Measurements from ENCODE around the gene CEP112. TPM values are rescaled to one million over a fixed set of nuclear protein-coding genes. Genes with fewer than 3 reads are reported as not detected.

The CEP112 gene
- total RNA-seq, 1 donor from 2014 or later: 13.9 TPM

DNA sequence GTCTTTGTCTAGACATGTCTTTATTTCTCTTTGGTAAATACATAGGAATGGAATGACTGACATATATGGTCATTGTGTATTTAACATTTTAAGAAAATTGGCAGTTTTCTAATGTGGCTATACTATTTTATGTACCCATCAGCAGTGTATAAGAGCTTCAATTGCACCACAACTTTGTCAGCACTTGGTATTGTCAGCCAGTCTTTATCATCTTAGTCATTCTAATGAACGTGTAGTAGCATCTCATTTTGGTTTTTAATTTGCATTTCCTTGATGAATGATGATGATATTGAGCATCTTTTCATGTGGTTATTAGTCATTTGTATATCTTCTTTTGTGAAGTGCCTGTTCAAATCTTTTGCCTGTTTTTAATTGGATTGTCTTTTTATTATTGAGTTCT is 239.3 kb downstream of the CEP112 start:
- H3K9ac ChIP-seq (ENCODE audit: low read length): no peak overlapping the region
- H3K9me3 ChIP-seq (ENCODE audit: insufficient read depth, low read depth, low read length): no peaks in the 10 kb centered on the region
- TF ChIP-seq, protein P1, sequence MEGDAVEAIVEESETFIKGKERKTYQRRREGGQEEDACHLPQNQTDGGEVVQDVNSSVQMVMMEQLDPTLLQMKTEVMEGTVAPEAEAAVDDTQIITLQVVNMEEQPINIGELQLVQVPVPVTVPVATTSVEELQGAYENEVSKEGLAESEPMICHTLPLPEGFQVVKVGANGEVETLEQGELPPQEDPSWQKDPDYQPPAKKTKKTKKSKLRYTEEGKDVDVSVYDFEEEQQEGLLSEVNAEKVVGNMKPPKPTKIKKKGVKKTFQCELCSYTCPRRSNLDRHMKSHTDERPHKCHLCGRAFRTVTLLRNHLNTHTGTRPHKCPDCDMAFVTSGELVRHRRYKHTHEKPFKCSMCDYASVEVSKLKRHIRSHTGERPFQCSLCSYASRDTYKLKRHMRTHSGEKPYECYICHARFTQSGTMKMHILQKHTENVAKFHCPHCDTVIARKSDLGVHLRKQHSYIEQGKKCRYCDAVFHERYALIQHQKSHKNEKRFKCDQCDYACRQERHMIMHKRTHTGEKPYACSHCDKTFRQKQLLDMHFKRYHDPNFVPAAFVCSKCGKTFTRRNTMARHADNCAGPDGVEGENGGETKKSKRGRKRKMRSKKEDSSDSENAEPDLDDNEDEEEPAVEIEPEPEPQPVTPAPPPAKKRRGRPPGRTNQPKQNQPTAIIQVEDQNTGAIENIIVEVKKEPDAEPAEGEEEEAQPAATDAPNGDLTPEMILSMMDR (IDR thresholded peaks at IDR 0.05; ENCODE audit: insufficient read depth, low read depth, low read length): no peak
- TF ChIP-seq EZH2 (IDR thresholded peaks at IDR 0.05; ENCODE audit: insufficient read depth, low read length): no peak
- Mint-ChIP-seq H3K36me3 (ENCODE audit: low read depth, unreplicated experiment) (peaks cover 3% of the 10 kb centered on the region), H3K4me3 (ENCODE audit: unreplicated experiment) (no peak overlapping the region), H3K4me1 (ENCODE audit: low read depth, unreplicated experiment) (peaks cover 5% of the 10 kb centered on the region), H3K9me3 (ENCODE audit: unreplicated experiment) (peaks cover 3% of the 10 kb centered on the region), H3K27ac (ENCODE audit: unreplicated experiment) (no peak overlapping the region), H3K27me3 (ENCODE audit: low read depth, unreplicated experiment) (no peaks in the 10 kb centered on the region)
- FAIRE-seq (no peak), DNase-seq (ENCODE audit: low read depth) (no peak)
- no peaks in the 10 kb centered on the region for H3K79me2 ChIP-seq (ENCODE audit: insufficient read depth, low read length)
- H3K27ac ChIP-seq (ENCODE audit: low read depth, low read length): no peak overlapping the region
- H3K4me2 ChIP-seq (ENCODE audit: low read length): no peak overlapping the region
- H4K20me1 ChIP-seq (ENCODE audit: insufficient read depth, low read length): no peaks in the 10 kb centered on the region
- no peaks in the 10 kb centered on the region for H3K36me3 ChIP-seq (ENCODE audit: insufficient read depth, low read length)
- H2AFZ ChIP-seq (ENCODE audit: low read depth, low read length): no peak overlapping the region
- H3K4me1 ChIP-seq (ENCODE audit: insufficient read depth, low read length): no peaks in the 10 kb centered on the region
- no peak overlapping the region for H3K4me3 ChIP-seq (ENCODE audit: insufficient read depth, low read depth, low read length)
- no peaks in the 10 kb centered on the region for H3K27me3 ChIP-seq (ENCODE audit: insufficient read depth, low read length)

DNA sequence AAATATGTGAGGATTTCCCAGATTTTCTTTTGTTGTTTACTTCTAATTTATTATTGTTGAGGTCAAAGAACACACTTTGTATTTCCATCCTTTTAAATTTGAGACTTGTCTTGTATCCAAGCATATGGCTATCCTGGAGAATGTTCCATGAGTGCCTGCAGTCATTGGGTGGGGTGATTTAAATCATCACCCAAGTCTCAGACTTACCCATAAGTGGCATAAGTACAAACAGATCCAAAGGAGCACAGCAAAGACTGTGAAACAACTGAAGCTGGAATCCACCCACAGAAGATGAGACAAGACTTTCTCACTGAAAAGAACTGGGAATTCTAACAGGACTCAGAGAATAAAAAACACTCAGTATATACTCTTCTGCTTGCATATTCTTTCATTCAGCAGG is 239.9 kb downstream of the CEP112 start:
- Histone ChIP-seq H3K9ac (ENCODE audit: low read length) (no peak overlapping the region), H3K36me3 (ENCODE audit: insufficient read depth, low read length) (no peaks in the 10 kb centered on the region), H3K27me3 (ENCODE audit: insufficient read depth, low read length) (no peaks in the 10 kb centered on the region), H3K4me2 (ENCODE audit: low read length) (no peak overlapping the region), H4K20me1 (ENCODE audit: insufficient read depth, low read length) (no peaks in the 10 kb centered on the region), H3K9me3 (ENCODE audit: insufficient read depth, low read depth, low read length) (no peaks in the 10 kb centered on the region), H2AFZ (ENCODE audit: low read depth, low read length) (no peak overlapping the region), H3K4me3 (ENCODE audit: insufficient read depth, low read depth, low read length) (no peak overlapping the region), H3K4me1 (ENCODE audit: insufficient read depth, low read length) (no peaks in the 10 kb centered on the region), H3K27ac (ENCODE audit: low read depth, low read length) (no peak overlapping the region), H3K79me2 (ENCODE audit: insufficient read depth, low read length) (no peaks in the 10 kb centered on the region)
- Mint-ChIP-seq H3K27ac (ENCODE audit: unreplicated experiment) (no peak overlapping the region), H3K4me1 (ENCODE audit: low read depth, unreplicated experiment) (peaks cover 5% of the 10 kb centered on the region), H3K27me3 (ENCODE audit: low read depth, unreplicated experiment) (no peaks in the 10 kb centered on the region), H3K4me3 (ENCODE audit: unreplicated experiment) (no peak overlapping the region), H3K36me3 (ENCODE audit: low read depth, unreplicated experiment) (peaks cover 3% of the 10 kb centered on the region), H3K9me3 (ENCODE audit: unreplicated experiment) (peaks cover 3% of the 10 kb centered on the region)
- TF ChIP-seq, protein P1 (IDR thresholded peaks at IDR 0.05; ENCODE audit: insufficient read depth, low read depth, low read length): no peak
- no peak for TF ChIP-seq EZH2 (IDR thresholded peaks at IDR 0.05; ENCODE audit: insufficient read depth, low read length)
- no peak for DNase-seq (ENCODE audit: low read depth)
- FAIRE-seq: no peak

DNA sequence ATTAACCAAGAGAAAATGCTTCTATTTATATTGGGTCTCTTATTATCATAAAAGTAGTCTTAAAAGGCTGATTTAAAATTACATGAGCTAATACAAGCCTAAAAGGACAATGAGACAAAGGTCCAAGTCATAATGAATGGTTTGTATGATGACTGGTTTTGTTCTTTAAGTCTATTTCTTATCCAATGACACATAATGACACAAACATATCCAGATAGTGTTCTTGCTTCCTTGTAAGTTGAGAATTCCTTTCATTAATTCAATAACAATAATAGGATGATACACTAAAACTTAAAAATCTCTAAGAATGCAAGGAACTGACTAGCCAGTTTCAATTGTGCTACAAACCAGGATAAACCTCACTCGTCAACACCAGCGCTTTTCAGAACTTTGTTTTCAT is 244.1 kb downstream of the CEP112 start:
- FAIRE-seq: no peak
- H3K36me3 ChIP-seq (ENCODE audit: insufficient read depth, low read length): no peaks in the 10 kb centered on the region
- no peak overlapping the region for H3K4me2 ChIP-seq (ENCODE audit: low read length)
- no peaks in the 10 kb centered on the region for H3K4me1 ChIP-seq (ENCODE audit: insufficient read depth, low read length)
- no peaks in the 10 kb centered on the region for H3K9me3 Mint-ChIP-seq (ENCODE audit: unreplicated experiment)
- DNase-seq (ENCODE audit: low read depth): no peak
- no peak overlapping the region for H3K9ac ChIP-seq (ENCODE audit: low read length)
- no peaks in the 10 kb centered on the region for H3K79me2 ChIP-seq (ENCODE audit: insufficient read depth, low read length)
- H3K4me3 Mint-ChIP-seq (ENCODE audit: unreplicated experiment): no peak overlapping the region
- no peak overlapping the region for H2AFZ ChIP-seq (ENCODE audit: low read depth, low read length)
- H3K27me3 Mint-ChIP-seq (ENCODE audit: low read depth, unreplicated experiment): no peaks in the 10 kb centered on the region
- peaks cover 7% of the 10 kb centered on the region for H3K36me3 Mint-ChIP-seq (ENCODE audit: low read depth, unreplicated experiment)
- TF ChIP-seq, protein P1 (IDR thresholded peaks at IDR 0.05; ENCODE audit: insufficient read depth, low read depth, low read length): no peak
- no peak for TF ChIP-seq EZH2 (IDR thresholded peaks at IDR 0.05; ENCODE audit: insufficient read depth, low read length)
- H3K9me3 ChIP-seq (ENCODE audit: insufficient read depth, low read depth, low read length): no peaks in the 10 kb centered on the region
- no peak overlapping the region for H3K4me3 ChIP-seq (ENCODE audit: insufficient read depth, low read depth, low read length)
- H3K27ac ChIP-seq (ENCODE audit: low read depth, low read length): no peak overlapping the region
- no peaks in the 10 kb centered on the region for H4K20me1 ChIP-seq (ENCODE audit: insufficient read depth, low read length)
- H3K27ac Mint-ChIP-seq (ENCODE audit: unreplicated experiment): no peak overlapping the region
- no peaks in the 10 kb centered on the region for H3K4me1 Mint-ChIP-seq (ENCODE audit: low read depth, unreplicated experiment)
- no peaks in the 10 kb centered on the region for H3K27me3 ChIP-seq (ENCODE audit: insufficient read depth, low read length)

Measured in astrocyte (in vitro differentiated cells and primary cell).